UCSD-AML1 (cell line): Measurements from ENCODE around the gene PRSS22.

Source experiments
- DNase-seq: peaks from one replicate; lab custom pipeline; 2025; ENCODE audit not compliant: unreplicated experiment; lab: John Stamatoyannopoulos, UW

The PRSS22 gene

GRCh38 chr16:2881783-2882649 lies 24.0 kb upstream of the PRSS22 start:
- DNase-seq: peak; percentile 53

GRCh38 chr16:2879854-2880508 lies 22.0 kb upstream of the PRSS22 start:
- DNase-seq: no peak

GRCh38 chr16:2874912-2875362 lies 17.0 kb upstream of the PRSS22 start:
- peak; percentile 83 for DNase-seq

- no peak for DNase-seq
Measured at GRCh38 chr16:2874032-2874911, 16.3 kb upstream of the PRSS22 start.

GRCh38 chr16:2871926-2872325 lies 14.0 kb upstream of the PRSS22 start:
- no peak for DNase-seq

- DNase-seq: peak; percentile 96
Measured at GRCh38 chr16:2867987-2868789, 10.2 kb upstream of the PRSS22 start.

GRCh38 chr16:2867661-2867986 lies 9.7 kb upstream of the PRSS22 start:
- DNase-seq: no peak

- no peak for DNase-seq
Measured at GRCh38 chr16:2866431-2866830, 8.5 kb upstream of the PRSS22 start.

- DNase-seq: no peak
Measured at GRCh38 chr16:2865651-2866050, 7.7 kb upstream of the PRSS22 start.

- DNase-seq: peak; percentile 35
Measured at GRCh38 chr16:2860826-2861567, 3.0 kb upstream of the PRSS22 start.

- no peak for DNase-seq
Measured at GRCh38 chr16:2859686-2860265, 1.8 kb upstream of the PRSS22 start.

- no peak for DNase-seq
Measured at GRCh38 chr16:2858245-2859025, 465 bp upstream of the PRSS22 start.

GRCh38 chr16:2856686-2857450 lies 1.1 kb downstream of the PRSS22 start:
- DNase-seq: no peak

- DNase-seq: no peak
Measured at GRCh38 chr16:2856061-2856670, 1.8 kb downstream of the PRSS22 start.

- no peak for DNase-seq
Measured at GRCh38 chr16:2855536-2855935, 2.4 kb downstream of the PRSS22 start.

- DNase-seq: no peak
Measured at GRCh38 chr16:2854700-2855309, 3.2 kb downstream of the PRSS22 start.

GRCh38 chr16:2853531-2854073 lies 4.4 kb downstream of the PRSS22 start:
- DNase-seq: no peak
